GM19099 (cell line): ENCODE measurements around the gene PKDREJ.

ENCODE experiments used
- POLR2A ChIP-seq: IDR thresholded peaks from 3 replicates; pipeline ENCODE4 v1.6.1; 2011; ENCODE audit warnings: low read depth; ENCODE audit not compliant: insufficient read length; ENCODE audit errors: extremely low read depth

Gene PKDREJ

DNA sequence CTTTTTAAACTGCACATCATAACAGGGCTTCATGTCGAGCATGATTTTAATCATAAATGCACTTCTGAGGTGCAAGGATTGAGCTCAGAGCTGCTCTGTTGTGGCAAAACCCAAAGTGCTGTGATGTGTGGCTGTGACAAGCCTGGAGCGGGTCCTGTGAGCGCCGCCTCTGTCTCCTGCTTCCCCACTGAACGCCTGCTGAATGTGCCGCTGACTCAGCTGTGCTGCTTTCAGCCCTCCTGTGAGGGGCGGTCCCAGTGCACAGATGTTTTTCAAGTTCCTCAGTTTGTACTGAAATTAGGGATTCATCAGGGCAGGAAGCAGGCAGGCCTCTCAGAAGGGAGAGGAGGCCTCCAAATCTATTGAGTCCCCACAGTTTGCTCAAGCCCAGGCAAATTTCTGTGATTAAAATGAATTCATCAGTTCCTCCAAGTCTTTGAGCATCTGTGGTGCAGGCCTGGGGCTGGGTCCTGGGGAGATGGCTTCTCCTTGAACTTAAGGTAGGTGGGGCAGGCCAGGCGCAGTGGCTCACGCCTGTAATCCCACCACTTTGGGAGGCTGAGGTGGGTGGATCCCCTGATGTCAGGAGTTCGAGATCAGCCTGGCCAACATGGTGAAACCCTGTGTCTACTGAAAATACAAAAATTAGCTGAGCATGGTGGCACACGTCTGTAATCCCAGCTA, 30.6 kb upstream of the PKDREJ start:
- TF ChIP-seq POLR2A, result no peak

DNA sequence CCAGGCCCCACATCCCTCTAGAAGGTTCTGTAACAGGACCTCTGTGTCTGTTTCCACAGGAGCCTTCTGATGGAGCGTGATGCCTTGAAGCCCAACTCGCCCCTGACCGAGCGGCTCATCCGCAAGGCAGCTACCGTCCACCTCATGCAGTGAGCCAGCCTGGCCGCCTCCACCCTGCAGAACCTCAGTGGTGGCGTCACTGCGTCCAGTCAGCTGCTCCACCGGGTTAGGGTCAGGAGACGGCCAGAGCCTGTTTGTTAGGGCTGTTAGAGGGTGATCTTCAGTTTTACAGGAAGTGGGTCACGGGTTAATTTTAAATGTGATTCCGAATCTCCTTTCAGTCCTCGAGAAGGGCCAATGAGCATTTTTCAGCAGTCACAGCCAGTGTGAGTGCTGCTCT, 29.6 kb upstream of the PKDREJ start:
- no peak for TF ChIP-seq POLR2A

DNA sequence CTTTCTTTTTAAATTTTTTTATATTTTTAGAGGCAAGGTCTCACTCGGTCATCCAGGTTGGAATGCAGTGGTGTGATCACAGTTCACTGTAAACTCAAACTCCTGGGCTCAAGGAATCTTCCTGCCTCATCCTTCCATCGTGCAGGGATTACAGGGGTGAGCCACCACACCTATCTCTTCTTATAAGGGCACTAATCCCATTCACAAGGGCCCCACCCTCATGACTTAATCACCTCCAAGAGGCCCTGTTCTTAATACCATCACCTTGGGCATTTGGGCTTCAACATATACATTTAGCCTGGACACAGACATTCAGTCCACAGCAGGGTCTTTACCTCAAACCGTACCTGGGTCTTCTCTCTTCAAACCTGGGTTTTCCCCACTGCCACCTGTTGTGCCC, 29.0 kb upstream of the PKDREJ start:
- no peak for TF ChIP-seq POLR2A

DNA sequence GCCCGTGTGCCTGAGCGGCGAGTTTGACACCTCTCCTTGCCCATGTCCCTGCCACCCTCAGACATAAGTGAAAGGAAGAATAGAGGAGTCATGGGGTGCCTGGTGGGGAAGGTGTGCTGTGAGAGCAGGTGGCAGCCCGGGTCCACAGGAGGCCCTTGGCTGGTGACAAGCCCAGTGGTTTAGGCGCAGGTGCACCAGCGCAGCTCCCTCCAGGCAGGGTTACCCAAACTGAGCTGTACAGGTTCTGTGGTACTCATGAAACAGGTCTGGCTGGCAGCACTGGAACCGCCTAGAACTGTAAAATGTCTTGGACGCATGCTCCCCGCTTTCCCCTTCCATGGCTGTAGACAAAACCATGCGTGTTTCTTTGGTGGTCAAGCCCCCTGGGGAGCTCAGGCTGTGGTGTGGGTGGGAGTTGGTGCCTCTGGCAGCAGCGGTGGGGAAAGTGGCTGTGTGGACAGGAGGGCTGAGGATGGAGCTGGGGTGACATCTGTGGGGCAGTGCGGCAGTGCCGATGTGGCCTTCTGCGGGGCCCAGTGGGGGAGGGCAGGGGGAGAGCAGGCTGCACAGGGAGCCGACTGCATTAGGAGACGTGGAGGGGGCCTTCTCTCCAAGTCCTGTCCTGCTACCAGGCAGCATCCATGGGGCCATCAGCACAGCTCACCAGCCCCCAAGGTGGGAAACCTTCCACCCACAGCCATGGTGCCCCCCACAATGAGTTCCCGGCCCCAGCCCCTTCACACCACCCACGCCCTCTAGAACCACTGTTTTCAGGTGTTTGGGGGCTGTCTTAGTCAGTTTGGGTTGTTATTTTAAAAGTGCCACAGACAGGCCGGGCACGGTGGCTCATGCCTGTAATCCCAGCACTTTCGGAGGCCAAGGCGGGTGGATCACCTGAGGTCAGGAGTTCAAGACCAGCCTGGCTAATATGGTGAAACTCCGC, 28.0 kb upstream of the PKDREJ start:
- no peak for TF ChIP-seq POLR2A

DNA sequence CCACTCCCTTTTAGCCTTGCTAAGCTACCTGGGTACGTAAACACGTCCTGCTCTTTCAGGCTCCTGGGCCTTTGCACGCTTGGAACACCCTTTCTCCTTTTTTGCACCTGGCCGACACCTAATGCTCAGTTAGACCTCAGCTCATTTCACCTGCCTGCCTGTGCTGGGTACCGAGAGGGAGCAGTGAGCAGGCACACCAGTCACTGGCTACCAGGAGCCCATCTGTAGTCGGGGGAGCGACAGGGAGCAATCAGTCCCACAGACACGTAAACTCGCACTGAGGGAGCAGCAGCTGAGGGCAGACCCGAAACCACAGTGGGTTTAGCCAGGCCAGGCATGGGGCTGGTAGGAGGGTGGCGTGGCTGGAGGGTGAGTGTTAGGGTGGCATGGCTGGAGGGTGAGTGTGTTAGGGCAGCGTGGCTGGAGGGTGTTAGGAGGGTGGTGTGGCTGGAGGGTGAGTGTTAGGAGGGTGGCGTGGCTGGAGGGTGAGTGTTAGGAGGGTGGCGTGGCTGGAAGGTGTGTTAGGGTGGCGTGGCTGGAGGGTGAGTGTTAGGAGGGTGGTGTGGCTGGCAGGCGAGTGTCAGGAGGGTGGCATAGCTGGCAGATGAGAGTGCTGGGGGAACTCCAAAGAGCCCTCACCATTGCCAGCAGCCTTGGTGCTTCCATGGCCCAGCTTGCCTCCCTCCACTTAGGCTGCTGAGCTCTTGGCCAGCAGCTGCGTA, 27.1 kb upstream of the PKDREJ start:
- TF ChIP-seq POLR2A, result no peak

DNA sequence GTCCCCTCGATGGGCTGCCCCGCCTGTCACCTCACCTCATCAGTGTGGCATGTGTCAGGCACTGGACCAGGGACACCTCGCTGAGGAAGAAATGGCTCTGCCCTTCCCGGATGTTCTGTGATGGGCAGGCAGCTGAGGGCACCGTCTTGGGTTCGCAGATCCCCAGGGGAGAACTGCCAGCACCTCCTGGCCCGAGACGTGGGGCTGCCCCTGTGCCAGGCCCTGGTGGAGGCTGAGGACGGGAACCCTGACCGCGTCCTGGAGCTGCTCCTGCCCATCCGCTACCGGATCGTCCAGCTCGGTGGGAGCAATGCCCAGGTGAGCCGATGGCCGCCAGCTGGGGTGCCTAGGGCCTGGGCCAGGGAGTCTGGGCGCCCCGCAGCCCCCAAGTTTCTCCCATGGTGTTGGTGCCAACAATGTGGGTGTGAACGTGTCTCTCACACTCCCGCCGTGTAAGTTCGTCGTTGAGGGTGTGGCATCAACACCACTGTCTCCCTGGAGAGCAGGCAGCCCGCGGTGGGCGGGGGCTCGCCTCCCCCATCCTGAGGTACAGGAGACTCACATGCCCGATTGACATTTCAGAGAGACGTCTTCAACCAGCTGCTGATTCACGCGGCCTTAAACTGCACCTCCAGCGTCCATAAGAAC, 26.2 kb upstream of the PKDREJ start:
- TF ChIP-seq POLR2A, result no peak

DNA sequence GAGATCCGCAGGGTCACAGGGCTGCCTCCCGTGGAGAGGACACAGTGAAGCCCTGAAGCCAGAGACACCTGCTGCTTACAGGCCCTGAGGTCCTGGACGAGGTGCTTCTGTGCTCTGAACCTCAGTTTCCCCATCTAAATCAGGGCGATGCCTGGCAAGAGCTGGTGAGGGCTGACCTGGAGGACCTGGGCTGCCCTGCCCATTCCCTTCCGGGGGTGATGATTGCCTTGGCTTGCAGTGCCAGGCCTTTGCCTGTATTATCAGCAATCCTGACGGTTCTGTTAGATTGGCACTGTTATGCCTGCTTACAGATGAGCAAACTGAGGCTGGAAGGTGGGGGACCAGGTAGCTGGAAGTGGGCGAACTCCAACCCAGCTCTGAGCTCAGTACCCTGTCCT, 25.7 kb upstream of the PKDREJ start:
- no peak for TF ChIP-seq POLR2A

DNA sequence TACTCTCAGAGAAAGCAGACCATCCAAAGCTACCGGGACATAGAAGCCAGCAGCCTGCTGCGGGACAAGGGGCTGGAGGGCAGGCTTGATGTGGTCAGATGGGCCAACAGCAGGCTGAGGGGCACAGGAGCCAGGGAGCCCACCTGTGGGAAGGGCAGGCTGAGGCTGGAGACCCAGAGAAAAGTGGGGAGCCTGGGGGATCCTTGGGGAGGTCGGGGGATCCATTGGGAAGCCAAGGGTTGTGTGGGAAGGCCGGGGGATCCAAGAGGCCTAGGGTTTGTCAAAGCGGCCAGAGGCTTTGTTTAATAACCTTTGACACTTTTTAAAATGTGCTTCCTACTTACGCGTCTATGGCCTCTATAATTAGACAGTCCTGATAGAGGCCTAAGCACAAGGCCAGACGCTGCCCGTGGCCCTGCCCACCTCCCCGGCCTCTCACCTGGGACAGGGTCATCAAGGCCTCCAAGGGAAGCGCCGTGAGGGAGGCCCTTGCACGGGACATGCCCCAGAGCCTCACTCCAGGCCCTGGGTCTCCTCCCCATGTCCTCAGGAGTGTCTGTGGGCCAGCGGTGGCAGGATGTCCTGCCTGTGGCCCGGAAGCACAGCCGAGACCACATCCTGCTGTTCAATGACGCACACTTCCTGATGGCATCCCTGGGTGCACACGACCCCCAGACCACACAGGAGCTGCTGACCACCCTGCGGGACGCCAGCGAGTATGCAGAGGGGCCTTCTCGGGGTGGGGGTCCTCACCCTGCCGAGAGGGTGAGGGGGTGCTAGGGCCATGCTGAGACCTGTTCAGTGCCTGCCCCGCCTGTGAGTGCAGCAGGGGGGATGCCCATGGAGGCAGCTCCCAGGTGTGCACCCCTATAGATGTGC, 25.0 kb upstream of the PKDREJ start:
- TF ChIP-seq POLR2A, result peak; percentile 89

DNA sequence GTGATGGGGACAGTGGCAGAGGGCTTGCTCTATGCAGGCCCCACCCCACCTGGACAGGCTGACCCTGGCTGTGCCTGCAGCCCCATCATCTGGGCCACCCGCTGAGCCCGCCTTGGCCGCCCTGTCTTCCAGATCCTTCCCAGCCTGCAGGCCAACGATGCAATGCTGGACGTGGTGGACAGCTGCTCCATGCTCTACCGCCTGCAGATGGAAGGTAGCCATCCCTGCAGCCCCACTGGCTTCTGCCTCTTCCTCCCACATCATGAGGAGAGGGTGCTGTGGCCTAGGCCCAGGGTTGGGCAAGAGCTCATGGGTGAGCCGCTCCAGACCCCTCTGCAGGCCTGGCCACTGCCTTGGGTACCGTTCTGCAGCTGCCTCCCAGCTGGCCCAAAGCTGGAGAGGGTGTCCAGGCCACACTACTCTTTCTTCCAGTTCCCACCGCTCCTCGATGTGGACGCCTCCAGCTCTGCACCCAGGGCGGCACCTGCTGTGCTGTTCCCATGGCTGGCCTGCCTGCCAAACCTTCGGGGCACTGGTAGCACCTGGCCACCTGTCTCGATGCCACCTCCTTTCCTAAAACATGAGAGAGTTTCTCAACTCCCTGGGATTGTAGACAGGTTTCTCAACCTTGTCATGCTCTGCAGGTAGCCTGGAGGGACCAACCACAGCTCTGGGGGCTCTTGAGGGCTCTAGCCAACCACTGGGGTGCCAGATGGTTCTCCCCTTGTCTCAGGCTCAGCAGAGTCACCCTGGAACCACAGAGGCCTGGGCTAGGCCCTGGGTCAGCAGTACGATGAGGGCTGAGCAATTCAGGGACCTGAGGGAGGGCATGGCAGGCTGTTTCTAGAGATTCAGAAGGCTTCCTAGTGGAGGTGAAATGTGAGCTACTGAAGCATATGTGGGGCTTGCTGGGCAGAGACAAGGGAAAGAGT, 24.1 kb upstream of the PKDREJ start:
- no peak for TF ChIP-seq POLR2A

DNA sequence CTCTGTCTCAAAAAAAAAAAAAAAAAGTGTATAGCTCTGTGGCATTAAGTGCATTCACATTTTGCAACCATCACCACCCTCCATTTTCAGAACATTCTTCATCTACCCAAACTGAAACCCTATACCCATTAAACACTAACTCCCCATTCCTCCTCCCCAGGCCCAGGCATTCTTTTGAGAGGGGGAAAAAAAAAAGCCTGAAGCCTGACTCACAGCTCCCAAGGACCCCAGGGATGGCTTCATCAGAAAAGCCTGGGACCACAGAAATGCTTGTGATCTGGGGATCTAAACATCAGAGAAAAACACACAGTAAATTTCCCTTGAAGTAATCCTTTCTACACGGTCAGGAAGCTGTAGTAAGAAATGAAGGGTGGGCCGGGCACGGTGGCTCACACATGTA, 22.9 kb upstream of the PKDREJ start:
- no peak for TF ChIP-seq POLR2A

DNA sequence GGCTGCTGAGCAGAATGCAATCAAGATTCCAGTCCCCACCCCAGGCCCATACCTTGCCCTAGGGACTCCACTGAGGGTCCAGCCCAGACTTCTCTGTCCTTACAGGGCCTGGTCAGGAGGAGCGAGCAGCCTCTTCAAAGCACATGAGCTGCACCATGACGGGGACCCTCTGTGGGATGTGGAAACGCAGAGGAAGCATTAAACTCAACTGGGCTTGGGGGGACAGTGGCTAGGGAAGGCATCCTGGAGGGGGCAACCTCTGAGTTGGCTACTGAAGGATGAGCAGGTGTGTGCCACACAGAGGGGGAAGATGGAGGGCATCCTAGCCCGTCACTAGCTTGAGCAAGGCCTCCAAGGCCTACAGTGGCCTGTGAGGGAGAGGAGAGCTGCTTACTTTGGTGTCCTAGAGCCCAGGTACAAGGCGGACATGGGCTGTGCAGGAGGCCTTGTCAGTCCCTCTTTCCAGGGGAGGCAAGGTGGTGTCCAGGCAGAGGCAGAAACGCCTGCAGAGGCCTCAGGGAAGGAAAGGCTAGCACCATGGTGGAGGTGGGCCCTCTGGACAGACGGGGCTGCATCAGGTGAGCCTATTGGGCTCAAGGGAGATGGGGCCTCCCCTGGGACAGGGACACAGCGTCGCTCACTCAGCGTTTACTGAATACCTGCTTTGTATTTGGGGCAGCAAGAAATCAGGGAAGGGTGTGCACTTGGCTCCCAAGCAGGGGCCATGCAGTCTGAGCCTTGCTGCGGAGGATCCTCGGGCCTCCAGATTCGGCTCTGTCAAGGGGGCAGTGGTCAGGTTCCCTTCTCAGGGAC, 18.9 kb upstream of the PKDREJ start:
- TF ChIP-seq POLR2A, result no peak

DNA sequence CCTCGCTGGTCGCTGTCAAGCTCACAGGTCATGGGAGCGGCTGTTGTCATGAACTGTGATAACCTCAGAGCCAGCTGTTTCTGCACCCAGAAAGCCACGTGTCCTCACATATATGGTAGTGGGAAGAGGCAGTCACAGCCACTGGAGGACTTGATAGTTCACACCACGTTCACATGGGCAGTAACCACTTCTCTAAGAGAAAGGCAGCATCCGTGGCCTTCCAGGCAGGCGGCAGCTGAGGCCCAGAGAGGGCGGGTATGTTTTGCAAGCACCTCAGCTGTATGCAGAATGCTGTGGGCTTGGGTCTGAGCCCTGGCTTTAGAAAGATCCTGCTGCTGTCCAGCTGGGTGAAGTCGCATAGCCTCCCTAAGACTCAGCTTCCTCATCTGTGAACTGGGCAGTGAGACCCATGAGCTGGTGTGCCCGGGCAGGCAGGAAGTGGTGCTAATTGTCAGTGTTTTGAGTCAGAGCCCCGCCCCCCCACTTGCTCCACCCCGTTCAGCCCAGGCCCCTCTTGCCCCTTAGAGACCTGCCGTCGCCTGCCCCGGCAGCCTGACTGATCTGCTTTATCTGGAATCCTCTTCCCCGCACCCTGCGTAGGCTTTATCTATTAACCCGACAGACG, 18.0 kb upstream of the PKDREJ start:
- TF ChIP-seq POLR2A, result no peak
